Natural killer cell (primary cell): ENCODE data around the gene SLC25A10. TPM values are rescaled to one million over a fixed set of nuclear protein-coding genes. Genes with fewer than 3 reads are reported as not detected.

Experiments used
- ATAC-seq, 3 donors: fragments of 150-1000 bp in 2 of 3; fragments of 200-7000 bp in 1 of 3; cut with Tn5 transposase; 1 replicate in 1 of 3; 2 replicates in 2 of 3; pipeline ENCODE4 v1.10.0; 2021; ENCODE audit warnings: mild to moderate bottlenecking in 2 of 3, moderate library complexity in 2 of 3
- DNase-seq, 2 donors: peaks; one replicate each; pipeline versions ENCODE4 v3.0.0 to v3.0.0-alpha.2; 2013 to 2021; ENCODE audit warnings: mixed read lengths in 1 of 2
- H3K27ac ChIP-seq: one replicate; pipeline ENCODE4 v1.5.1; 2013; ENCODE audit warnings: mild to moderate bottlenecking, low read length
- H3K27me3 ChIP-seq: one replicate; pipeline ENCODE4 v1.6.1; 2013; ENCODE audit warnings: low read length; ENCODE audit not compliant: control insufficient read depth, insufficient read depth
- H3K36me3 ChIP-seq: one replicate; pipeline ENCODE4 v1.6.1; 2013; ENCODE audit warnings: low read length; ENCODE audit not compliant: control insufficient read depth, insufficient read depth
- H3K4me1 ChIP-seq: one replicate; pipeline ENCODE4 v1.6.1; 2013; ENCODE audit warnings: low read length; ENCODE audit not compliant: control insufficient read depth, insufficient read depth
- H3K4me3 ChIP-seq: one replicate; pipeline ENCODE4 v1.5.1; 2013; ENCODE audit warnings: low read length
- H3K9me3 ChIP-seq: one replicate; pipeline ENCODE4 v1.6.1; 2013; ENCODE audit warnings: low read length; ENCODE audit not compliant: control insufficient read depth, insufficient read depth
- H3K27ac Mint-ChIP-seq, 2 donors: one replicate each; pipeline ENCODE4 v1.8.0; 2022; ENCODE audit warnings: mild to moderate bottlenecking in 2 of 2, mixed read lengths in 2 of 2, moderate library complexity in 1 of 2
- H3K27me3 Mint-ChIP-seq, 2 donors: one replicate each; pipeline ENCODE4 v1.8.0; 2022; ENCODE audit warnings: low read depth in 2 of 2, mixed read lengths in 2 of 2
- H3K36me3 Mint-ChIP-seq: one replicate; pipeline ENCODE4 v1.8.0; 2022; ENCODE audit warnings: mixed read lengths
- H3K4me1 Mint-ChIP-seq, 2 donors: one replicate each; pipeline ENCODE4 v1.8.0; 2022; ENCODE audit warnings: mixed read lengths in 2 of 2
- H3K4me3 Mint-ChIP-seq: one replicate; pipeline ENCODE4 v1.8.0; 2022; ENCODE audit warnings: mild to moderate bottlenecking, moderate library complexity, mixed read lengths
- H3K9me3 Mint-ChIP-seq, 2 donors: one replicate each; pipeline ENCODE4 v1.8.0; 2022; ENCODE audit warnings: mixed read lengths in 2 of 2
- CTCF ChIP-seq: fragments of 200-600 bp; IDR thresholded peaks from one replicate; pipeline ENCODE4 v1.8.0; 2022; ENCODE audit warnings: antibody characterized with exemption
- WGBS: methylation state at CpG from one replicate; pipeline ENCODE4 v1.1.7; 2013; ENCODE audit warnings: missing lambda C conversion rate; ENCODE audit not compliant: insufficient coverage; 5-methylcytosine and 5-hydroxymethylcytosine counted together
- intact Hi-C: fragments of 100-400 bp; cut with micrococcal nuclease; formaldehyde crosslinking; loops from one replicate; pipeline ENCODE4 v1.14.2; 2022
- total RNA-seq, 4 donors: library from RNA; stranded (reverse); fragments of 120-200 nt in 1 of 4; gene quantifications; one replicate each; pipeline versions ENCODE4 v1.2.3 to v1.2.4, GENCODE V29; 2013 to 2022

The SLC25A10 gene, protein sequence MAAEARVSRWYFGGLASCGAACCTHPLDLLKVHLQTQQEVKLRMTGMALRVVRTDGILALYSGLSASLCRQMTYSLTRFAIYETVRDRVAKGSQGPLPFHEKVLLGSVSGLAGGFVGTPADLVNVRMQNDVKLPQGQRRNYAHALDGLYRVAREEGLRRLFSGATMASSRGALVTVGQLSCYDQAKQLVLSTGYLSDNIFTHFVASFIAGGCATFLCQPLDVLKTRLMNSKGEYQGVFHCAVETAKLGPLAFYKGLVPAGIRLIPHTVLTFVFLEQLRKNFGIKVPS
- total RNA-seq, result 1 to 10 TPM; 5.7 to 6.3 (median 5.8) TPM
- total RNA-seq (2013), result 3.1 TPM

GRCh38 chr17:81711814-81712467 is at the start of gene SLC25A10:
Gene SLC25A10, plus strand, starts transcription at chr17:81712284. Its CDS starts 143 bp downstream, at chr17:81712427.
- Histone ChIP-seq H3K9me3 (no peaks in the 10 kb centered on the region), H3K27ac (no peak within 1 kb of the TSS), H3K4me1 (peaks cover 32% of the 10 kb centered on the region), H3K4me3 (peak within 1 kb of the TSS; percentile 39), H3K36me3 (peaks cover 5% of the 10 kb centered on the region), H3K27me3 (no peaks in the 10 kb centered on the region)
- Mint-ChIP-seq H3K36me3 (no peaks in the 10 kb centered on the region), H3K27me3 (no peaks in the 10 kb centered on the region), H3K9me3 (no peaks in the 10 kb centered on the region), H3K4me1 (peaks cover 14 to 26% of the 10 kb centered on the region in 2 donors), H3K4me3 (peak within 1 kb of the TSS; percentile 86), H3K27ac (peak within 1 kb of the TSS; percentile 53 to 72)
- DNase-seq, result peak; percentile 76 to 90
- under 1% methylated on average over 89 of the region's 89 CpGs for WGBS
- intact Hi-C loops, result no loop called here
- TF ChIP-seq CTCF, result no peak
- peak; percentile 85 to 92 (median 89) for ATAC-seq

DNA sequence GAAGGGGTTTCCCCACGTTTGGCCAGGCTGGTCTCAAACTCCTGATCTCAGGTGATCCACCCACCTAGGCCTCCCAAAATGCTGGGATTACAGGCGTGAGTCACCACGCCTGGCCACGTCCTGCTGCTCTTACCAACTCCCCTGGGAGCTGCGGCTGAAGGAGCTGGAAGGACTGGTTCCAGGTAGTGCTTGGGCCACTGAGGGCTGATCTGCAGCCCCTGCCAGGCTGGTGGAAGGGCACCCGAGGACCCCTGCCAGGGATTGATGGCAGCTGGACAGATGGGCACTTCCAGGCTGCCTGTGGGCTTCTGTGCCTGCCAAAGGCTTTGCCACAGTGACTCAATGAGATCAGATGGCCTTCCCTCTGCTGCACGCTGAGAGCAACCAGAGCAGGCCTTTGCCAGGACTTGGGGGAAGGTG is 48.0 kb upstream of the SLC25A10 start:
- ATAC-seq, result no peak
- H3K9me3 ChIP-seq, result no peaks in the 10 kb centered on the region
- no peak overlapping the region for H3K27ac Mint-ChIP-seq
- H3K4me3 ChIP-seq, result no peak overlapping the region
- H3K4me1 Mint-ChIP-seq, result peaks cover 15 to 23% of the 10 kb centered on the region in 2 donors
- 80% methylated on average over 7 of the region's 7 CpGs for WGBS
- TF ChIP-seq CTCF, result no peak
- no peak overlapping the region for H3K4me3 Mint-ChIP-seq
- H3K36me3 Mint-ChIP-seq, result no peaks in the 10 kb centered on the region
- no peaks in the 10 kb centered on the region for H3K27me3 Mint-ChIP-seq
- no peak overlapping the region for H3K27ac ChIP-seq
- no peaks in the 10 kb centered on the region for H3K27me3 ChIP-seq
- H3K36me3 ChIP-seq, result peaks cover 2% of the 10 kb centered on the region
- H3K9me3 Mint-ChIP-seq, result no peaks in the 10 kb centered on the region
- no peak for DNase-seq
- peaks cover 41% of the 10 kb centered on the region for H3K4me1 ChIP-seq
- intact Hi-C loops, result no loop called here

DNA sequence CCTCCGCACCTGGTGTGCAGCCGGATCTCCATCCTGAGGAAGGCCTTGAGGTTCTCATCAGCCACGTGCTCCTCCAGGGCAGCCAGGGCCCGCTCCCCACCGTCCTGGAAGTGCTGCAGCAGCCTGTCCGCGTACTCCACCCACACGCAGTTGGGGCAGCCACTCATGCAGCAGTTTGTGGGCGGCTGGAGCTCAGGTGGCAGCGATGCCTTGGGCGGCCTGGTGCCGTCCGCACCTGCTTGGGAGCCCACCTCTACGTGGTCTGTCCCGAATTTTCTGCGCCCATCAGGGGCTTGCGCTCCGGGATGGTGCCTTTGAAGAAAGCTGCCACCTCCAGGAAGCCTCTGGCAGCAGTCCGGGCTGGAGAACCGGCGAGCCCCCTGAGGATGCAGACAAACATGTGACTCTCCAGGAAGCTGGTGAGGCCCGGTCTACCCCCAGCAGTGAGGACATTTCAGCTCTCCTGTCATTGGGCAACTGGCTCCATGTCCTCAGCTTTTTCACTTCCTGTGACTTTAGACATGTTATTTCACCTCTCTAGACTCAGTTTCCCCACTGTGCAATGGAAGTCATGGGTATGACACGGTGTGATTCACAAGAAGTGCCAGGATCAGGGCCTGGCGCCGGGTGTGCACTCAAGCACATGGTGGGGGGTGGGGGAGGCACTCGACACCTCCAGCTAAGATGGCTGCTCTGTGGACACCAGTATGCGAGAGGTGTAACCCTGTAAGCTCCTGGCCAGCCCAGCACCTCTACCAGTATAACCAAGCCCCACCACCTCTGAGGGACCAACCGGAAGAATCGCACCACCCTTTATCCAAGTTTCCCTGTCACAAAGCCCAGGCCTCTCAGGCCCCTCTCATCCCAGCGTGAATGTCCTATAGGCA is 46.6 kb upstream of the SLC25A10 start:
- intact Hi-C loops, result loop anchor here (5.0 kb wide), 1 partner anchor 37 kb away; the partner anchor contains the start of gene MRPL12
- Mint-ChIP-seq H3K27me3 (no peaks in the 10 kb centered on the region), H3K4me1 (peaks cover 15 to 23% of the 10 kb centered on the region in 2 donors), H3K27ac (peak overlapping the region; percentile 89 to 94), H3K9me3 (no peaks in the 10 kb centered on the region), H3K36me3 (no peaks in the 10 kb centered on the region), H3K4me3 (peak overlapping the region; percentile 94)
- Histone ChIP-seq H3K36me3 (peaks cover 11% of the 10 kb centered on the region), H3K4me1 (peaks cover 41% of the 10 kb centered on the region), H3K4me3 (peak overlapping the region; percentile 89), H3K27ac (peak overlapping the region; percentile 83), H3K27me3 (no peaks in the 10 kb centered on the region), H3K9me3 (no peaks in the 10 kb centered on the region)
- ATAC-seq (peak; percentile 23 to 35 (median 33)), DNase-seq (peak; percentile 33 to 64)
- 53% methylated on average over 29 of the region's 30 CpGs for WGBS
- TF ChIP-seq CTCF, result no peak
